OCI-LY1 (cell line): Measurements from ENCODE around the gene CTSH.
A peak's percentile ranks its signal among the peaks of the same experiment; 100 is the strongest.

Experiments
- H2AFZ ChIP-seq: fragments of 200-600 bp; sonication (generic), shearing (Covaris generic); 2 replicates; pipeline ENCODE4 v1.6.0; 2014; ENCODE audit warnings: antibody characterized with exemption, mild to moderate bottlenecking, low read length
- H3F3A ChIP-seq: fragments of 200-600 bp; sonication (generic), shearing (Covaris generic); 2 replicates; pipeline ENCODE4 v1.6.0; 2014; ENCODE audit warnings: mild to moderate bottlenecking, antibody characterized with exemption, low read length, moderate library complexity; ENCODE audit not compliant: insufficient read depth
- H3K27ac ChIP-seq: fragments of 200-600 bp; sonication (generic); 2 replicates; pipeline ENCODE4 v1.5.1; 2014; ENCODE audit warnings: low read length, mixed run types, mild to moderate bottlenecking, low read depth; ENCODE audit not compliant: poor library complexity, severe bottlenecking
- H3K27me3 ChIP-seq: fragments of 200-600 bp; sonication (generic); 2 replicates; pipeline ENCODE4 v1.6.0; 2014; ENCODE audit warnings: antibody characterized with exemption, mild to moderate bottlenecking, low read length, moderate library complexity; ENCODE audit not compliant: insufficient read depth
- H3K36me3 ChIP-seq: fragments of 200-600 bp; sonication (generic); 2 replicates; pipeline ENCODE4 v1.6.1; 2014; ENCODE audit warnings: mild to moderate bottlenecking, antibody characterized with exemption, low read length, moderate library complexity, mixed read lengths; ENCODE audit not compliant: insufficient read depth
- H3K4me1 ChIP-seq: fragments of 200-600 bp; sonication (generic); 2 replicates; pipeline ENCODE4 v1.5.1; 2014; ENCODE audit warnings: mild to moderate bottlenecking, low read length, moderate library complexity; ENCODE audit not compliant: insufficient read depth, severe bottlenecking
- H3K4me2 ChIP-seq: fragments of 200-600 bp; sonication (generic), shearing (Covaris generic); 2 replicates; pipeline ENCODE4 v1.6.1; 2014; ENCODE audit warnings: low read length
- H3K4me3 ChIP-seq: fragments of 200-600 bp; sonication (generic); 2 replicates; pipeline ENCODE4 v1.5.1; 2014; ENCODE audit warnings: low read length, low read depth, mild to moderate bottlenecking, mixed read lengths; ENCODE audit not compliant: poor library complexity, severe bottlenecking
- H3K79me2 ChIP-seq: fragments of 200-600 bp; shearing (Covaris generic); 2 replicates; pipeline ENCODE4 v1.6.1; 2016; ENCODE audit warnings: mixed run types, low read length, mixed read lengths; ENCODE audit not compliant: insufficient read depth
- H3K9ac ChIP-seq: fragments of 200-600 bp; sonication (generic), shearing (Covaris generic); 2 replicates; pipeline ENCODE4 v1.6.1; 2014; ENCODE audit warnings: mild to moderate bottlenecking, low read length, mixed read lengths
- H3K9me2 ChIP-seq: fragments of 200-600 bp; sonication (generic), shearing (Covaris generic); 2 replicates; pipeline ENCODE4 v1.6.1; 2014; ENCODE audit warnings: low read depth, mild to moderate bottlenecking, low read length, mixed read lengths
- H3K9me3 ChIP-seq: fragments of 200-600 bp; shearing (Covaris generic); 2 replicates; pipeline ENCODE4 v1.6.1; 2014; ENCODE audit warnings: low read length, mixed read lengths
- H4K20me1 ChIP-seq: fragments of 200-600 bp; sonication (generic), shearing (Covaris generic); 2 replicates; pipeline ENCODE4 v1.6.0; 2016; ENCODE audit warnings: mild to moderate bottlenecking, low read length; ENCODE audit not compliant: insufficient read depth
- EZH2 ChIP-seq: fragments of 200-600 bp; sonication (generic), shearing (Covaris generic); IDR thresholded peaks from 2 replicates; pipeline ENCODE4 v1.8.0; 2017; ENCODE audit warnings: borderline replicate concordance, mixed run types, mild to moderate bottlenecking, antibody characterized with exemption, low read length, moderate library complexity, mixed read lengths
- TF ChIP-seq, protein P1 (sequence below): fragments of 200-600 bp; sonication (generic), shearing (Covaris generic); IDR thresholded peaks from 2 replicates; pipeline ENCODE4 v1.5.1; 2017; ENCODE audit warnings: mild to moderate bottlenecking, antibody characterized with exemption, low read length, moderate library complexity, mixed read lengths

CTSH gene

DNA sequence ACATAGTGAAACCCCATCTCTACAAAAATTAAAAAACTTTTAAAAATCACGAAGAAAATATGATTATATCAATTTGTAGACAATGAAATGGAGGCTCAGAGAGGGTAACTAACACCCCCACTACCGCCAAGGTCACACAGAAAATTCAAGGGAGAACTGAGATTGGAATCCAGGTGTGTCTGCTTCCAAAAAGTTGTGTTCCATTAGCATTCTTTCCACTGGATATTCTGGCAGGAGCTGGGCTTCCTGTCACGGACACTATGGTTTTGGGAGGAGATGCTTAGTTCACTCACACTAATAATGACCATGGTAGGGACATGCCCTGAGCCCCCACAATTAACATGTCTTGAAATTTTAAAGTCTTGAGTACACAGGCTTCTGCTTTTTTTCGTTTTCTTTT, 28.8 kb downstream of the CTSH start:
- no peaks in the 10 kb centered on the region for H3K79me2 ChIP-seq
- no peak overlapping the region for H3K27ac ChIP-seq
- H3K4me2 ChIP-seq, result no peak overlapping the region

DNA sequence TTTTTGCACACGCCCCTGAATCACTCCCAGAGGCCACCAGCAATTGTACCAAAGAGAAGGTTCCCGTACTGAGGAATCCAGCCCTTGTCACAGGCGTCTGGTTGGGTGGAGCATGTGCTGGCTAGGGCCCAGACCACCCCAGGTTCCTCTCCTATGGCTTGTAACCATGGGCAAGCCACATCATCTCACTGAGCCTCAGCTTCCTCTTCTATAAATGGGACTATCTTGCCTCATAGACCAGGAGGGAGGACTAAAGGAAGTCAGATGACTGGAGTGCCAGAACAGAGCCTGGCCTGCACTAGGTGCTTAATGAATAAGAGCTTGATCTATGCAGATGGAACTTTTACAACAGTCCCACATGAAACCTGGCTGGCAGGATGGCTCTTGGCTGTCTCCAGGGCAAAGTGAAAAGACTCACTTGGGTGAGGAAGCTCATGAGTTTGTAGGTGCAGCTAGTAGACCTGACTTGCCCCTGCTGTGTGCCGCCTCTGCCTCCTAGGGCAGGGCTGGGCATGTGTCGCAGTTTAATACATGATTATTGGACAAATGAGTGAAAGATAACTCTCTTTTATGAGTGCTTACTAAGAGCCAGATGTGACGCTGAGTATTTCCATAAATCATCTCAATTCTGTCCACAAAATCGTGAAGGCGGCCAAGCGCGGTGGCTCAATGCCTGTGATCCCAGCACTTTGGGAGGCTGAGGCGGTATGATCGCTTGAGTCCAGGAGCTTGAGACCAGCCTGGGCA, 29.3 kb downstream of the CTSH start:
- Histone ChIP-seq H3K27ac (peak overlapping the region; percentile 48), H3K4me2 (no peak overlapping the region), H3K4me1 (no peaks in the 10 kb centered on the region), H4K20me1 (no peaks in the 10 kb centered on the region), H3K9ac (no peak overlapping the region), H2AFZ (no peak overlapping the region), H3K9me2 (no peaks in the 10 kb centered on the region), H3K4me3 (no peak overlapping the region), H3K79me2 (no peaks in the 10 kb centered on the region), H3K9me3 (no peaks in the 10 kb centered on the region), H3K27me3 (no peaks in the 10 kb centered on the region), H3K36me3 (peaks cover 64% of the 10 kb centered on the region), H3F3A (no peaks in the 10 kb centered on the region)
- no peak for TF ChIP-seq EZH2
- TF ChIP-seq, protein P1, sequence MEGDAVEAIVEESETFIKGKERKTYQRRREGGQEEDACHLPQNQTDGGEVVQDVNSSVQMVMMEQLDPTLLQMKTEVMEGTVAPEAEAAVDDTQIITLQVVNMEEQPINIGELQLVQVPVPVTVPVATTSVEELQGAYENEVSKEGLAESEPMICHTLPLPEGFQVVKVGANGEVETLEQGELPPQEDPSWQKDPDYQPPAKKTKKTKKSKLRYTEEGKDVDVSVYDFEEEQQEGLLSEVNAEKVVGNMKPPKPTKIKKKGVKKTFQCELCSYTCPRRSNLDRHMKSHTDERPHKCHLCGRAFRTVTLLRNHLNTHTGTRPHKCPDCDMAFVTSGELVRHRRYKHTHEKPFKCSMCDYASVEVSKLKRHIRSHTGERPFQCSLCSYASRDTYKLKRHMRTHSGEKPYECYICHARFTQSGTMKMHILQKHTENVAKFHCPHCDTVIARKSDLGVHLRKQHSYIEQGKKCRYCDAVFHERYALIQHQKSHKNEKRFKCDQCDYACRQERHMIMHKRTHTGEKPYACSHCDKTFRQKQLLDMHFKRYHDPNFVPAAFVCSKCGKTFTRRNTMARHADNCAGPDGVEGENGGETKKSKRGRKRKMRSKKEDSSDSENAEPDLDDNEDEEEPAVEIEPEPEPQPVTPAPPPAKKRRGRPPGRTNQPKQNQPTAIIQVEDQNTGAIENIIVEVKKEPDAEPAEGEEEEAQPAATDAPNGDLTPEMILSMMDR, result no peak

More for the DNA sequence above, 28.8 kb downstream of the CTSH start:
- Histone ChIP-seq H4K20me1 (no peaks in the 10 kb centered on the region), H3K27me3 (no peaks in the 10 kb centered on the region), H2AFZ (no peak overlapping the region), H3K36me3 (peaks cover 60% of the 10 kb centered on the region), H3K9me2 (no peaks in the 10 kb centered on the region), H3F3A (no peaks in the 10 kb centered on the region), H3K4me3 (no peak overlapping the region), H3K9me3 (no peaks in the 10 kb centered on the region), H3K9ac (no peak overlapping the region), H3K4me1 (no peaks in the 10 kb centered on the region)
- TF ChIP-seq, protein P1, result no peak
- TF ChIP-seq EZH2, result no peak

DNA sequence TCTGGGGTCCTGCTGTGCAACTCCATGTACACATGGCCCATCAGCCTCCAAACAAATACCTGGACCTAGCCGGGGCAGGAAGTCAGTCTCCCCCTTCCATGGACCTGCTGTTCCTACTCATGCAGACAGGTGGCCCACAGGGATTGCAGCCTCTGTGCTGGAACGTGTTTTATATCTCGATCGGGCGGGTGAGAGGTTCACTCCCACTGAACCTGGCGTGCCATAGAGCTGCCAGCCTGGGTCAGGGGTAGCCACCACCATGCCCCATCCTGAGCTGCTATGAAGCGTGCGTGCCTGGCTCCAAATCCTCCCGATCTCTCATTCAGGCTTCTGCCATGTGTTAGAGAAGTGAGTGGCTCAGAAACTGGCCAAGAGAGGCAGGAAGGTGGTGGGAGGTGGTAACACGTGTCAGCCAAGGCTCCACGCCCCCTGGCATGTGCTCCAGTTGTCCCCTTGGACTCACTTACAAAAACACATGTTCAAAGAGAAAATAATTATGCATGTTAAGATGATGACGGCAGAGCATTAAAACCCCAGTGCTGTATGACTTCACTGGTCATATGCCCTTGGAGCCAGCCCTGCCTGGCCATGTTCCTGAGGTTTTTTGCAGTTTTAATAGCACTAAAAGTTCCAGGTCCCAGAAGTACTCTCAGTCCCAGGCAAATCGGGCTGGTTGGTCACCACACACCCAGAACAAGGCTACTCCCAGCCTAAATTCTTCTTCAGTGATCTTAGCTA, 30.6 kb downstream of the CTSH start:
- no peak overlapping the region for H3K9ac ChIP-seq
- no peaks in the 10 kb centered on the region for H3K9me3 ChIP-seq
- no peaks in the 10 kb centered on the region for H4K20me1 ChIP-seq
- H2AFZ ChIP-seq, result no peak overlapping the region
- no peak overlapping the region for H3K4me3 ChIP-seq
- H3K36me3 ChIP-seq, result peaks cover 65% of the 10 kb centered on the region
- H3K4me2 ChIP-seq, result no peak overlapping the region
- no peaks in the 10 kb centered on the region for H3K27me3 ChIP-seq
- H3K79me2 ChIP-seq, result no peaks in the 10 kb centered on the region
- TF ChIP-seq, protein P1, result peak; percentile 47; the same call in 1 of the 2 replicates
- no peak for TF ChIP-seq EZH2
- H3K9me2 ChIP-seq, result no peaks in the 10 kb centered on the region
- H3F3A ChIP-seq, result no peaks in the 10 kb centered on the region
- peak overlapping the region; percentile 31 for H3K27ac ChIP-seq
- no peaks in the 10 kb centered on the region for H3K4me1 ChIP-seq
